ENCODE results near the gene ASIC3. TPM values are rescaled to one million over a fixed set of nuclear protein-coding genes. Genes with fewer than 3 reads are reported as not detected.

Gene ASIC3
- total and polyA plus RNA-seq, 2 of the 8 experiments (the other 6 are each of a cell fraction or from before 2014, with no cell fraction given): 1.6 to 1.9 TPM

DNA sequence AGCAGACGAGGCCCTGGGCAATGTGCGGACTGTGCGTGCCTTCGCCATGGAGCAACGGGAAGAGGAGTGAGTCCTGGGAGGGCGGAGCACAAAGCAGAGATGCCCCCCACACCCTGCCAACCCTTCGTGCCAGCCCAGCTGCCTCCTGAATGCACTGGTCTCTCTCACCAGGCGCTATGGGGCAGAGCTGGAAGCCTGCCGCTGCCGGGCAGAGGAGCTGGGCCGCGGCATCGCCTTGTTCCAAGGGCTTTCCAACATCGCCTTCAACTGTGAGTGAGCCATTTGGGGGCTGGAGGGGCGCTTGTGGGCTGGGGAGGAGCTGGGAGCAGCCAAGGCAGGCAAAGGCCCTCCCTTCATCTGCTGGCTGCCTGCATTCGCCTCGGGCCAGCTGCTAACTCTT, 12.4 kb upstream of the ASIC3 start:
- Histone ChIP-seq H2BK12ac (ENCODE audit: low read depth, low read length) (no peak overlapping the region), H2BK120ac (replicated peaks; ENCODE audit: low read depth, low read length) (no peak overlapping the region), H3K18ac (ENCODE audit: extremely low read depth, low read length) (no peak overlapping the region), H3K23me2 (ENCODE audit: low read depth, low read length) (no peaks in the 10 kb centered on the region), H3K9me3 (ENCODE audit: insufficient read depth in 2 of 2, low read depth in 1 of 2, low read length in 1 of 2) (no peaks in the 10 kb centered on the region), H2BK20ac (ENCODE audit: low read length) (no peak overlapping the region), H2BK5ac (ENCODE audit: low read depth, low read length) (no peak overlapping the region), H3K4me3 (ENCODE audit: extremely low read depth in 1 of 4, insufficient read depth in 2 of 4, low read depth in 3 of 4, low read length in 4 of 4) (no peak overlapping the region), H4K91ac (replicated peaks; ENCODE audit: insufficient read length, low read length) (no peak overlapping the region), H3K79me1 (ENCODE audit: low read depth, low read length) (no peaks in the 10 kb centered on the region; the same call in 1 of the 2 replicates), H3K23ac (ENCODE audit: insufficient read length) (no peak overlapping the region), H2AK5ac (ENCODE audit: low read depth, low read length) (no peak overlapping the region), H3K27ac (ENCODE audit: low read depth, low read length) (no peak overlapping the region), H3K4me2 (ENCODE audit: insufficient read depth in 1 of 2, low read depth in 2 of 2, low read length in 2 of 2) (no peak overlapping the region), H3K14ac (ENCODE audit: insufficient read length) (no peak overlapping the region), H2BK15ac (ENCODE audit: low read length) (no peak overlapping the region), H3K4ac (replicated peaks; ENCODE audit: insufficient read length, low read depth, low read length) (no peak overlapping the region), H3K36me3 (ENCODE audit: control insufficient read depth in 2 of 4, insufficient read depth in 4 of 4, low read length in 3 of 4) (peaks cover 0 to 2% (median 0%) of the 10 kb centered on the region in 4 experiments; a peak in 2 of 8 replicates), H3K9ac (replicated peaks in 1 of 4; ENCODE audit: extremely low read depth in 1 of 4, low read depth in 3 of 4, low read length in 3 of 4) (no peak overlapping the region), H3K56ac (replicated peaks; ENCODE audit: insufficient read length, low read depth, low read length) (no peak overlapping the region), H3K79me2 (ENCODE audit: control insufficient read depth in 1 of 2, insufficient read depth in 2 of 2, low read length in 2 of 2) (no peaks in the 10 kb centered on the region), H4K8ac (ENCODE audit: extremely low read depth, insufficient read depth, low read length) (no peak overlapping the region), H3K27me3 (replicated peaks in 1 of 4; ENCODE audit: control insufficient read depth in 3 of 4, extremely low read depth in 1 of 4, insufficient read depth in 3 of 4, low read length in 3 of 4) (no peaks in the 10 kb centered on the region), H2AFZ (ENCODE audit: low read length) (no peak overlapping the region), H4K5ac (ENCODE audit: insufficient read length, low read depth, low read length) (no peak overlapping the region), H4K20me1 (replicated peaks in 1 of 2; ENCODE audit: control insufficient read depth in 1 of 2, insufficient read depth in 2 of 2, low read length in 2 of 2) (peaks cover 0 to 4% of the 10 kb centered on the region in 2 experiments), H3K4me1 (replicated peaks in 1 of 4; ENCODE audit: control insufficient read depth in 3 of 4, insufficient read depth in 4 of 4, low read length in 3 of 4) (no peaks in the 10 kb centered on the region)
- ChIA-PET CTCF (ENCODE audit: partially characterized antibody) (interaction anchor here (0.8 to 5.4 kb wide), 6 partner anchors 13 to 52 kb away, joined by 3 to 30 read pairs (median 4); partner anchors contain the start of gene CDK5), POLR2A (ENCODE audit: partially characterized antibody) (interaction anchor here (1.2 kb wide), 1 partner anchor 9 kb away, joined by 3 read pairs; no protein-coding TSS in a partner anchor)
- TF ChIP-seq ASH2L (IDR thresholded peaks at IDR 0.05; ENCODE audit: low read length): no peak
- TF ChIP-seq RAD21 (IDR thresholded peaks at IDR 0.05 in 1 of 2, conservative IDR thresholded peaks at IDR 0.05 in 1 of 2; ENCODE audit: low read depth in 2 of 2, low read length in 2 of 2): no peak
- TF ChIP-seq KDM1A (IDR thresholded peaks at IDR 0.05; ENCODE audit: borderline replicate concordance, low read length): no peak
- no peak for TF ChIP-seq POLR2A (IDR thresholded peaks at IDR 0.05; ENCODE audit: control extremely low read depth in 1 of 2, low read depth in 2 of 2, low read length in 2 of 2)
- TF ChIP-seq, protein P1, sequence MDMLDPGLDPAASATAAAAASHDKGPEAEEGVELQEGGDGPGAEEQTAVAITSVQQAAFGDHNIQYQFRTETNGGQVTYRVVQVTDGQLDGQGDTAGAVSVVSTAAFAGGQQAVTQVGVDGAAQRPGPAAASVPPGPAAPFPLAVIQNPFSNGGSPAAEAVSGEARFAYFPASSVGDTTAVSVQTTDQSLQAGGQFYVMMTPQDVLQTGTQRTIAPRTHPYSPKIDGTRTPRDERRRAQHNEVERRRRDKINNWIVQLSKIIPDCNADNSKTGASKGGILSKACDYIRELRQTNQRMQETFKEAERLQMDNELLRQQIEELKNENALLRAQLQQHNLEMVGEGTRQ (IDR thresholded peaks at IDR 0.05; ENCODE audit: low read length): no peak
- TF ChIP-seq SP1 (IDR thresholded peaks at IDR 0.05; ENCODE audit: low read depth, low read length): no peak
- TF ChIP-seq, protein P2, sequence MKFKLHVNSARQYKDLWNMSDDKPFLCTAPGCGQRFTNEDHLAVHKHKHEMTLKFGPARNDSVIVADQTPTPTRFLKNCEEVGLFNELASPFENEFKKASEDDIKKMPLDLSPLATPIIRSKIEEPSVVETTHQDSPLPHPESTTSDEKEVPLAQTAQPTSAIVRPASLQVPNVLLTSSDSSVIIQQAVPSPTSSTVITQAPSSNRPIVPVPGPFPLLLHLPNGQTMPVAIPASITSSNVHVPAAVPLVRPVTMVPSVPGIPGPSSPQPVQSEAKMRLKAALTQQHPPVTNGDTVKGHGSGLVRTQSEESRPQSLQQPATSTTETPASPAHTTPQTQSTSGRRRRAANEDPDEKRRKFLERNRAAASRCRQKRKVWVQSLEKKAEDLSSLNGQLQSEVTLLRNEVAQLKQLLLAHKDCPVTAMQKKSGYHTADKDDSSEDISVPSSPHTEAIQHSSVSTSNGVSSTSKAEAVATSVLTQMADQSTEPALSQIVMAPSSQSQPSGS (IDR thresholded peaks at IDR 0.05; ENCODE audit: low read length): no peak
- no peak for DNase-seq (ENCODE audit: low read depth in 1 of 2, low spot score in 2 of 2)
- no peak for FAIRE-seq
- 95% methylated on average over 17 of the region's 17 CpGs; no CpG with 5 or more reads in 1 of the 2 experiments for WGBS, 2 experiments (ENCODE audit: extremely low coverage in 1 of 2, insufficient coverage in 1 of 2, insufficient read length in 1 of 2, insufficient replicate concordance in 2 of 2, low coverage in 1 of 2, low lambda C conversion rate in 2 of 2, missing lambda C conversion rate in 1 of 2)
